Progenitor cell of endocrine pancreas (in vitro differentiated cells): ENCODE results near the gene ZC3H10. TPM values are rescaled to one million over a fixed set of nuclear protein-coding genes. Genes with fewer than 3 reads are reported as not detected.
A peak's percentile ranks its signal among the peaks of the same experiment; 100 is the strongest.

Experiments
- DNase-seq: peaks from one replicate; pipeline ENCODE4 v3.0.0; 2021; ENCODE audit warnings: low spot score; ENCODE audit not compliant: unreplicated experiment
- H3K27ac Mint-ChIP-seq: 2 replicates; pipeline ENCODE4 v1.8.0; 2021; ENCODE audit warnings: mild to moderate bottlenecking, moderate library complexity, mixed read lengths
- H3K27me3 Mint-ChIP-seq: 2 replicates; pipeline ENCODE4 v1.8.0; 2021; ENCODE audit warnings: mixed read lengths
- H3K36me3 Mint-ChIP-seq: 2 replicates; pipeline ENCODE4 v1.8.0; 2022; ENCODE audit warnings: mixed read lengths; ENCODE audit not compliant: insufficient read depth
- H3K4me1 Mint-ChIP-seq: 2 replicates; pipeline ENCODE4 v1.8.0; 2021; ENCODE audit warnings: low read depth, mixed read lengths
- H3K4me3 Mint-ChIP-seq: 2 replicates; pipeline ENCODE4 v1.8.0; 2021; ENCODE audit warnings: low read depth, mild to moderate bottlenecking, moderate library complexity, mixed read lengths
- H3K9me3 Mint-ChIP-seq: 2 replicates; pipeline ENCODE4 v1.8.0; 2021; ENCODE audit warnings: low read depth, mixed read lengths
- total RNA-seq: library from RNA; stranded (reverse); gene quantifications from 2 replicates; pipeline ENCODE4 v1.2.1, GENCODE V29; 2021
- TF ChIP-seq, protein P1 (sequence below): fragments of 200-600 bp; sonication (generic); IDR thresholded peaks from one replicate; pipeline ENCODE4 v1.5.0; 2021; ENCODE audit warnings: antibody characterized with exemption, mild to moderate bottlenecking; ENCODE audit not compliant: unreplicated experiment

Gene ZC3H10
- total RNA-seq, 1 donor from 2014 or later = 13.8 TPM

DNA sequence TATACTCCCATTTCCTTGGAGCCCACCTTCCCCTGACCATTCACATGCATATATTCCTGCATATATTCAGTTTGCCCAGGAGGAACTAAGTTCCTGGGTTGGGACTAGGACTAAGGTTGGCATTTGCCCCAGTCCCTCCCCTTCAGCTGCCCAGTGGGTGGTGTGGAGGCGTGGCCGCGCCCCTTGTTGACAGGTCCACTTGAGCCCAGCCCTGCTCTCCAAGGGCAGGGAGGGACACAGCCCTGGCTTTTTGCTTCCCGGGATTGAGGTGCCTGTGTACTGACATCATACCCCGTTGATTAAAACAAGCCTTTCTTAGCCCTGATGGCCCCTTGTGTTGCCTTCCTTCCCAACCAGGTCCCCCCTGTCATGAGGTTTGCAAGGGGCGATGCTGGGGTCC is 30.8 kb upstream of the ZC3H10 start:
- DNase-seq = no peak
- Mint-ChIP-seq H3K4me1 (peaks cover 10% of the 10 kb centered on the region), H3K27ac (peak overlapping the region; percentile 64), H3K27me3 (no peaks in the 10 kb centered on the region), H3K36me3 (peaks cover 38% of the 10 kb centered on the region), H3K4me3 (no peak overlapping the region), H3K9me3 (no peaks in the 10 kb centered on the region)
- TF ChIP-seq, protein P1, sequence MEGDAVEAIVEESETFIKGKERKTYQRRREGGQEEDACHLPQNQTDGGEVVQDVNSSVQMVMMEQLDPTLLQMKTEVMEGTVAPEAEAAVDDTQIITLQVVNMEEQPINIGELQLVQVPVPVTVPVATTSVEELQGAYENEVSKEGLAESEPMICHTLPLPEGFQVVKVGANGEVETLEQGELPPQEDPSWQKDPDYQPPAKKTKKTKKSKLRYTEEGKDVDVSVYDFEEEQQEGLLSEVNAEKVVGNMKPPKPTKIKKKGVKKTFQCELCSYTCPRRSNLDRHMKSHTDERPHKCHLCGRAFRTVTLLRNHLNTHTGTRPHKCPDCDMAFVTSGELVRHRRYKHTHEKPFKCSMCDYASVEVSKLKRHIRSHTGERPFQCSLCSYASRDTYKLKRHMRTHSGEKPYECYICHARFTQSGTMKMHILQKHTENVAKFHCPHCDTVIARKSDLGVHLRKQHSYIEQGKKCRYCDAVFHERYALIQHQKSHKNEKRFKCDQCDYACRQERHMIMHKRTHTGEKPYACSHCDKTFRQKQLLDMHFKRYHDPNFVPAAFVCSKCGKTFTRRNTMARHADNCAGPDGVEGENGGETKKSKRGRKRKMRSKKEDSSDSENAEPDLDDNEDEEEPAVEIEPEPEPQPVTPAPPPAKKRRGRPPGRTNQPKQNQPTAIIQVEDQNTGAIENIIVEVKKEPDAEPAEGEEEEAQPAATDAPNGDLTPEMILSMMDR = no peak

DNA sequence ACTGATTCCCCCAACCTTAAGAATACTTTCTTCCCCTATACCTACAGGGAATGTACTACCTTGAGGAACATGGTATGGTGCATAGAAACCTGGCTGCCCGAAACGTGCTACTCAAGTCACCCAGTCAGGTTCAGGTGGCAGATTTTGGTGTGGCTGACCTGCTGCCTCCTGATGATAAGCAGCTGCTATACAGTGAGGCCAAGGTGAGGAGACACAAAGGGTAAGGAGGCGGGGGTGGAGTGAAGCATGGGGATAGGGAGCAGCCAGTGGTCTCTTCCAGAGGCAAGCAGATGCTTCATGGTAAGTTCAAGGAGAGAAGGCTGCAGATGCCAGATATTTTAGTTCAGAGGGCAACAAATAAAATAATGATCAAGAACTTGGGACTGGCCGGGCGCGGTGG is 20.3 kb upstream of the ZC3H10 start:
- H3K36me3 Mint-ChIP-seq = peaks cover 56% of the 10 kb centered on the region
- H3K27ac Mint-ChIP-seq = no peak overlapping the region
- no peak for DNase-seq
- H3K4me3 Mint-ChIP-seq = no peak overlapping the region
- TF ChIP-seq, protein P1 = no peak
- no peaks in the 10 kb centered on the region for H3K27me3 Mint-ChIP-seq
- no peaks in the 10 kb centered on the region for H3K4me1 Mint-ChIP-seq
- H3K9me3 Mint-ChIP-seq = no peaks in the 10 kb centered on the region

DNA sequence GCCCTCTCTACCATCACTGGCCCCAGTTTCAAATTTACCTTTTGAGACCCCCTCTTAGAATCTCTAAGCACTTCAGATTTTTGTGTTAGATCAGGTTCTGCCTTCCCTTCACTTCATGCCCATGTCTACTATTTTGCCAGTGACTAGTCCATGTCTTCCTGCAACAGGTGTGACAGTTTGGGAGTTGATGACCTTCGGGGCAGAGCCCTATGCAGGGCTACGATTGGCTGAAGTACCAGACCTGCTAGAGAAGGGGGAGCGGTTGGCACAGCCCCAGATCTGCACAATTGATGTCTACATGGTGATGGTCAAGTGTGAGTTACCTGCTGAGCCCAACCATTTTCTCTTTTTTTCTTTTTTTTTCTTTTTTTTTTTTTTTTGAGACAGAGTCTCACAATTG is 19.5 kb upstream of the ZC3H10 start:
- Mint-ChIP-seq H3K36me3 (peaks cover 50% of the 10 kb centered on the region), H3K4me3 (no peak overlapping the region)
- TF ChIP-seq, protein P1 = no peak

DNA sequence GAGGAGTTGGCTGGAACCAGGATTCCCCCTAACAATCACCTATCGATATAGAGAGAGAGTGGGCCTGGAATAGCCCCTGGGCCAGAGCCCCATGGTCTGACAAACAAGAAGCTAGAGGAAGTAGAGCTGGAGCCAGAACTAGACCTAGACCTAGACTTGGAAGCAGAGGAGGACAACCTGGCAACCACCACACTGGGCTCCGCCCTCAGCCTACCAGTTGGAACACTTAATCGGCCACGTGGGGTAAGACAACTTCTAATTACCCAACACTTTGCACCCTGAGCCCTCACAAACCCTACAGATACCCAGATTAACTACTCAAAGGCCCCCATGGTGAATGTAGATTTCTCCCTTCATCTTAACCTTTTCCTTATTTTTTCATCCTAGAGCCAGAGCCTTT is 18.3 kb upstream of the ZC3H10 start:
- no peak for DNase-seq
- Mint-ChIP-seq H3K36me3 (peaks cover 45% of the 10 kb centered on the region), H3K9me3 (no peaks in the 10 kb centered on the region), H3K27me3 (no peaks in the 10 kb centered on the region), H3K27ac (no peak overlapping the region), H3K4me1 (peaks cover 10% of the 10 kb centered on the region), H3K4me3 (no peak overlapping the region)
- TF ChIP-seq, protein P1 = no peak

More for the DNA sequence above, 19.5 kb upstream of the ZC3H10 start:
- Mint-ChIP-seq H3K4me1 (peaks cover 5% of the 10 kb centered on the region), H3K27ac (no peak overlapping the region), H3K27me3 (no peaks in the 10 kb centered on the region), H3K9me3 (no peaks in the 10 kb centered on the region)
- DNase-seq = no peak

DNA sequence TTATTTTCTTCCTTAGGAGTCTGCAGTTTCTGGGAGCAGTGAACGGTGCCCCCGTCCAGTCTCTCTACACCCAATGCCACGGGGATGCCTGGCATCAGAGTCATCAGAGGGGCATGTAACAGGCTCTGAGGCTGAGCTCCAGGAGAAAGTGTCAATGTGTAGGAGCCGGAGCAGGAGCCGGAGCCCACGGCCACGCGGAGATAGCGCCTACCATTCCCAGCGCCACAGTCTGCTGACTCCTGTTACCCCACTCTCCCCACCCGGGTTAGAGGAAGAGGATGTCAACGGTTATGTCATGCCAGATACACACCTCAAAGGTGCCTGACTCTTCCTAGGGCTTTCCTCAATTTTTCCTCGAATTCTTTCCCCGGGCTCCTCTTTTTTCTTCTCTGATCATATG is 17.0 kb upstream of the ZC3H10 start:
- no peak overlapping the region for H3K4me3 Mint-ChIP-seq
- peaks cover 19% of the 10 kb centered on the region for H3K4me1 Mint-ChIP-seq
- DNase-seq = no peak
- H3K27me3 Mint-ChIP-seq = no peaks in the 10 kb centered on the region
- no peak overlapping the region for H3K27ac Mint-ChIP-seq
- peaks cover 36% of the 10 kb centered on the region for H3K36me3 Mint-ChIP-seq
- TF ChIP-seq, protein P1 = no peak
- no peaks in the 10 kb centered on the region for H3K9me3 Mint-ChIP-seq
